NCI-H1105 treated with DMSO at 0.1 percent for 48 hours (cell line): ENCODE data around the gene COLGALT1.
A peak's percentile ranks its signal among the peaks of the same experiment; 100 is the strongest.
"Not testable (repeated sequence)": the region's sequence is repeated elsewhere in the genome, so short reads cannot be mapped to it uniquely, and the experiment has no call there.

Experiments used
- DNase-seq: peaks from one replicate; lab custom pipeline; 2025; lab: John Stamatoyannopoulos, UW

The COLGALT1 gene

GRCh38 chr19:17532557-17532956 lies 22.9 kb upstream of the COLGALT1 start:
- DNase-seq, result no peak

- DNase-seq, result no peak
Measured at GRCh38 chr19:17534767-17535166, 20.7 kb upstream of the COLGALT1 start.

- DNase-seq, result no peak
Measured at GRCh38 chr19:17536955-17537354, 18.5 kb upstream of the COLGALT1 start.

GRCh38 chr19:17538684-17539237 lies 16.7 kb upstream of the COLGALT1 start:
- DNase-seq, result no peak

GRCh38 chr19:17539238-17540117 lies 16.0 kb upstream of the COLGALT1 start:
- DNase-seq, result peak; percentile 83

GRCh38 chr19:17540174-17540573 lies 15.3 kb upstream of the COLGALT1 start:
- DNase-seq, result no peak

GRCh38 chr19:17541184-17541759 lies 14.2 kb upstream of the COLGALT1 start:
- no peak for DNase-seq

- no peak for DNase-seq
Measured at GRCh38 chr19:17542042-17542441, 13.4 kb upstream of the COLGALT1 start.

- DNase-seq, result no peak
Measured at GRCh38 chr19:17542793-17543582, 12.5 kb upstream of the COLGALT1 start.

GRCh38 chr19:17543986-17544385 lies 11.5 kb upstream of the COLGALT1 start:
- DNase-seq, result no peak

GRCh38 chr19:17544418-17544817 lies 11.0 kb upstream of the COLGALT1 start:
- no peak for DNase-seq

- no peak for DNase-seq
Measured at GRCh38 chr19:17548145-17548544, 7.3 kb upstream of the COLGALT1 start.

GRCh38 chr19:17549085-17549740 lies 6.2 kb upstream of the COLGALT1 start:
- DNase-seq, result no peak

- DNase-seq, result no peak
Measured at GRCh38 chr19:17550076-17550667, 5.3 kb upstream of the COLGALT1 start.

- DNase-seq, result not testable (repeated sequence)
Measured at GRCh38 chr19:17552735-17553134, 2.7 kb upstream of the COLGALT1 start.

GRCh38 chr19:17553256-17553655 lies 2.2 kb upstream of the COLGALT1 start:
- peak; percentile 79 for DNase-seq

GRCh38 chr19:17554968-17555479 lies 425 bp upstream of the COLGALT1 start:
- no peak for DNase-seq

- DNase-seq, result peak; percentile 7
Measured at GRCh38 chr19:17555929-17556813, 722 bp downstream of the COLGALT1 start.

- DNase-seq, result no peak
Measured at GRCh38 chr19:17556995-17557394, 1.5 kb downstream of the COLGALT1 start.

- DNase-seq, result no peak
Measured at GRCh38 chr19:17557466-17557865, 2.0 kb downstream of the COLGALT1 start.
